Left kidney (tissue), 8 donors: ENCODE data around the gene EIF5. TPM values are rescaled to one million over a fixed set of nuclear protein-coding genes. Genes with fewer than 3 reads are reported as not detected.

Experiments used
- DNase-seq: peaks from one replicate; pipeline ENCODE4 v3.0.0-alpha.2; 2013
- long read RNA-seq, 8 donors: transcript quantifications; one replicate each; lab custom pipeline, GENCODE V29; 2026
- polyA plus RNA-seq: library from polyadenylated mRNA; unstranded; fragments of 120-200 nt; gene quantifications from one replicate; pipeline ENCODE4 v1.2.1, GENCODE V29; 2013; ENCODE audit not compliant: insufficient read length

The EIF5 gene
- 267 TPM for polyA plus RNA-seq
- long read RNA-seq, donor 1, full-length matches to known transcripts, result 19 of 121 reads
- long read RNA-seq, donor 1, partial matches to known transcripts, result 102 of 121 reads
- long read RNA-seq, donor 1, other reads (novel, unspliced or antisense), result 0 of 121 reads
- long read RNA-seq, donor 2, full-length matches to known transcripts, result 13 of 74 reads
- long read RNA-seq, donor 2, partial matches to known transcripts, result 61 of 74 reads
- long read RNA-seq, donor 2, other reads (novel, unspliced or antisense), result 0 of 74 reads
- long read RNA-seq, donor 3, full-length matches to known transcripts, result 12 of 20 reads
- long read RNA-seq, donor 3, partial matches to known transcripts, result 8 of 20 reads
- long read RNA-seq, donor 3, other reads (novel, unspliced or antisense), result 0 of 20 reads
- long read RNA-seq, donor 4, partial matches to known transcripts, result 0 of 3 reads
- long read RNA-seq, donor 4, other reads (novel, unspliced or antisense), result 0 of 3 reads
- long read RNA-seq, donor 5, full-length matches to known transcripts, result 36 of 93 reads
- long read RNA-seq, donor 5, partial matches to known transcripts, result 57 of 93 reads
- long read RNA-seq, donor 5, other reads (novel, unspliced or antisense), result 0 of 93 reads
- long read RNA-seq, donor 6, full-length matches to known transcripts, result 28 of 82 reads
- long read RNA-seq, donor 6, partial matches to known transcripts, result 54 of 82 reads
- long read RNA-seq, donor 6, other reads (novel, unspliced or antisense), result 0 of 82 reads
- long read RNA-seq, donor 7, full-length matches to known transcripts, result 28 of 106 reads
- long read RNA-seq, donor 7, partial matches to known transcripts, result 78 of 106 reads
- long read RNA-seq, donor 7, other reads (novel, unspliced or antisense), result 0 of 106 reads
- long read RNA-seq, donor 8, full-length matches to known transcripts, result 12 of 35 reads
- long read RNA-seq, donor 8, partial matches to known transcripts, result 23 of 35 reads
- long read RNA-seq, donor 8, other reads (novel, unspliced or antisense), result 0 of 35 reads

- peak; percentile 99 for DNase-seq
These were observed at the start of gene EIF5 for GRCh38 chr14:103333754-103334643. Gene EIF5 (plus strand): TSS chr14:103334237. CDS start chr14:103335861, 1,624 bp downstream.

DNA sequence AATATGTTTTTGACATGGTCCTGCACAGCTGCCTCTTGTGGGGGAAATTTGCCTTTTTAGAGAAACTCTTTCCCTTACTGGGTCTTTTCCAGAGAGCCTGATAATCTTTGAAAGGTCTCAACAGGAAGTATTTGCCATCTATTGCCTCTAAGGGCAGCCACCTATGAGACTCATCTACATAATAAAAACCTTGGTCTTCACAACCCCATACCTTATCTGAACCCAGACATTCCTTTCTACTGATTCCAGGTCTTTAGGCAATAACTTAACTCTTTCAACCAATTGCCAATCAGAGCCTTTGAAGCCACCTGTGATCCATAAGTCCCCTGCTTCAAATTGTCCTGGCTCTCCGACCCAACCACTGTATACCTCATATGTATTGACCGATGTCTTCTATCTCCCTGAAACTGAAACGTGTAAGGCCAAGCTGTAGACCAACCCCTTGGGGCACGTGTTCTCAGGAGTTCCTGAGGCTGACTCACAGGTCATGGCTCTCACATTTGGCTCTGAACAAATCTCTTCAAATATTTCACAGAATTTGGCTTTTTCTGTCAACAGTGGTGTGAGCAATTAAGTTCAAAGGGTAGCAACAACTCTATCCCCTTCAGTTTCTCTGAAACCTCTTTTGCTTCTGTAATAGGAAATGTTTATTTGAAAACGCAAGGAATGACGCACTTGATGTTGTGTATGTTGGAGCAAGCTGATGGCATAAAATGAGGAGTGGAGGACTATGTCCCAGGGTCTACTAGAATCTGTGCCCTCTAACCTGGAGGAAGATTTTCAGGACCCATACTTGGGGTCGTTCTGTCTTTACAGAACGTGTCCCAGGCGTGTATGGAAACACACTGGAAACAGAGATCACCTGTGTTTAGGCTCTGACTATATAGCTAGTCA is 49.2 kb upstream of the EIF5 start:
- no peak for DNase-seq

- no peak for DNase-seq
These were observed 47.6 kb upstream of the EIF5 start for GRCh38 chr14:103286460-103286859.

GRCh38 chr14:103286968-103287850 is 46.8 kb upstream of the EIF5 start:
- no peak for DNase-seq

- no peak for DNase-seq
These were observed 45.8 kb upstream of the EIF5 start for GRCh38 chr14:103288076-103288766.

DNA sequence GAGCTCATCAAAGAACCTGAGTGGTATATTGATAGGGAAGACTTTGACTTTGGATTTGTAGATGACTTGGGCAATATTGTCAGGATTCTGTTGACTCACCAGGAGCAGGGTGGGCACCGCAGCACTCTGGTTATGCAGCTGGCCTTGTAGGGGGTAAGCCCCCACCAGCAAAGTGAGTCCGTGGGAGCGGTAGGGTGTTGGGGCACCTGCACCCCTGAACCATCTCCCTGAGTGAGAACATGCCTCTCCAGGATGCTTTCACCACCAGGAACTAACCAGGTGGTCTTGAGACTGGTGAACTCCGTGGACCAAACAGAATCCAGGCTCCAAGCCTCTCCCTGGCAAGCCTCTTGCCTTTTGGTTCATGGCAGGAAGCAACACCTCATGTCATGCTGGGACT is 44.0 kb upstream of the EIF5 start:
- no peak for DNase-seq

DNA sequence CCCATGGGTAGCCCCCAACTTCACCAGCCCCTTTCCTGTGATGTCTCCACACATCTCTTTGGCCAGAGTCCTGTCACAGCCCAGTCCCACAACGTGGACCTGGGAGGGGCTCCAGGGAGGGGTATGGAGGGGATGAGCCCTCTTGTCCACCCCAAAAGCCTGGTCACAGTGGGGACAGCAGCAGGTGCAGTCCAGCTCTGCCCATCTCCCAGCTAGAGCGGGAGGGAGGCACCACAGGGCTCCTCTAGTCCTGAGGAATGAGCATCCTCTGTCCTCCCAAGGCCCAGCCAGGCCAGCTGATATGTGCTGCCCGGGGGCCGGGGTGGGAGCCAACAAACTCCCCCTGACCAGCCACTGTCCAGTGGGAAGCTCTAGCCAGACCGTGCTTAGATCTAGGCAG is 43.5 kb upstream of the EIF5 start:
- no peak for DNase-seq

DNA sequence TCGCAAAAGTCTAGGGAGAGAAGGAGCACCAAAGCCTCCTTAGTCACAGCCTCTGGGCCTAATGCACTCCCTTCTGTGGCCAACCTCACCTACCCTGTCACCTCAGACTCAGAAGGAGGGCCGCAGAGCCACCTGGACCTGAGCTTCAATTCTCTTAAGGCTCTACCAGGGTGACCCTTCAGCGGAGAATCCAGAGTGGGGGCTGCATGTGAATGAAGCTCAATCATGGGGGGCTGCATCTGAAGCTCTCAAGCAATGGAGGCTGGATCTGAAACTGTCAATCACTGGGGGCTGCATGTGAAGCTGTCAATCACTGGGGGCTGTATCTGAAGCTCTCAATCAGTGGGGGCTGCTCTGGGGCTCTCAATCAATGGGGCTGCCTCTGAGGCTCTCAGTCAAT is 43.1 kb upstream of the EIF5 start:
- no peak for DNase-seq

DNA sequence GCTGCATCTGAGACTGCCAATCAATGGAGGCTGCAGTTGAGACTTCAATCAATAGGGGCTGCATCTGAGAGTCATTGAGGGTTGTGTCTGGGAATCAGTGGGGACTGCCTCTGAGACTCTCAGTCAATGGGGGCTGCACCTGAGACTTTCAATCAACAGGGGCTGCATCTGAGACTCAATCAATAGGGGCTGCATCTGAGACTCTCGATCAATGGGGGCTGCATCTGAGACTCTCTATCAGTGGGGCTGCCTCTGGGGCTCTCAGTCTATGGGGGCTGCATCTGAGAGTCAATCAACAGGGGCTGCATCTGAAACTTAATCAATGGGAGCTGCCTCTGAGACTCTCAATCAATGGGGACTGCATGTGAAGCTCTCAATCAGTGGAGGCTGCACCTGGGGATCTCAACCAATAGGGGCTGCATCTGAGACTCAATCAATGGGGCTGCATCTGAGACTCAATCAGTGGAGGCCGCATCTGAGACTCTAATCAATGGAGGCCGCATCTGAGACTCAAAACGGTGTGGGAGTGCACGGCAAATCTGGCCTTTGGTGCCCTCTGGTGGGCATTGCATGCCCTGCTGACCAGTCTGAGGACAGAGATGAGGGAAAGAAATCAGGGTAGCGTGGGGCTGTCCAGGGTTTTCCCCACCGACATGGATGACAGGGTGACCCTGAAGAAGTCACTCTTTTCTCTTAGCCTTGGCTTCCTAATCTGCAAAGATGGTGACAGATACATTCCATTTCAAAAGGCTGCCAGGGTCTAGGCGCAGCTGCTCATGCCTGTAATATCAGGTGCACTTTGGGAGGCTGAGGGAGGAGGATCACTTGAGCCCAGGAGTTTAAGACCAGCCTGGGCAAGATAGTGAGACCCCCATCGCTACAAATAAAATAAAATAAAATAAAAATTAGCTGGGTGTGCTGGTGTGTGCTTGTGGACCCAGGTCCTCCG is 41.3 kb upstream of the EIF5 start:
- DNase-seq, result peak; percentile 53

DNA sequence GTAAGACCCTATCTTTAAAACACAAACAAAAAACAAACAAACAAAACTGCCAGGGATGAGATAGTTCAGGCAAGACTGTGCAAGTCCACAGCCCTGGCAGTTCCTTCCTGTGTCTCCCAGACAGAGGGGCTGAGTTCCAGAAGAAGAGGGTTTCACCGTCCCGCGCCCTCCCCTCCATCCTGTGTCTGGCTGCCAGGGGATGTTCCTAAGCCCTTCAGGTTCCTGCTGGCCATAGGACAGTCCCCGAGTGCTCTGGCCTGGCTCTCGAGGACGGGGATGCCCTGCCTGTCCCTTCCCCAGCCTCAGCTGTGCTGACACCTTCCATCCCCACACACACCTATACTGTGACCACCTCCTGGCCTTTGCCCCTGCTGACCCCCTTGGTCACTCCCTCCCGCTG is 40.6 kb upstream of the EIF5 start:
- no peak for DNase-seq

- no peak for DNase-seq
These were observed 39.9 kb upstream of the EIF5 start for GRCh38 chr14:103294091-103294490.

- DNase-seq, result no peak
These were observed 38.0 kb upstream of the EIF5 start for GRCh38 chr14:103296007-103296406.

DNA sequence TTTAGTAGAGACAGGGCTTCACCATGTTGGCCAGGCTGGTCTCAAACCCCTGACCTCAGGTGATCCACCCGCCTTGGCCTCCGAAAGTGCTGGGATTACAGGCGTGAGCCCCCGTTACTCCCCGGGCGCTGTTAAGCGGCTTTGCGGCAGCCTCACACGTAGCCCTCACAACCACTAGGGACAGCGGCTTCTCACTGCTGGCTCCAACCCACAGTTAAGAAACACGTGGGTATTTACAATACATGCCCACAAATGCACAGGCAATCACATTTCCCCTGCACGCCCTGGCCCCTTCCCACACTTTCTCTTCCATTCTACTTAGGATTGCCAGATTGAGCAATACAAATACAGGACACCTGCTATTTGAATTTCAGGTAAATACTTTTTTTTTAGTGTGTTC is 37.0 kb upstream of the EIF5 start:
- DNase-seq, result no peak

GRCh38 chr14:103298620-103299019 is 35.4 kb upstream of the EIF5 start:
- DNase-seq, result no peak

DNA sequence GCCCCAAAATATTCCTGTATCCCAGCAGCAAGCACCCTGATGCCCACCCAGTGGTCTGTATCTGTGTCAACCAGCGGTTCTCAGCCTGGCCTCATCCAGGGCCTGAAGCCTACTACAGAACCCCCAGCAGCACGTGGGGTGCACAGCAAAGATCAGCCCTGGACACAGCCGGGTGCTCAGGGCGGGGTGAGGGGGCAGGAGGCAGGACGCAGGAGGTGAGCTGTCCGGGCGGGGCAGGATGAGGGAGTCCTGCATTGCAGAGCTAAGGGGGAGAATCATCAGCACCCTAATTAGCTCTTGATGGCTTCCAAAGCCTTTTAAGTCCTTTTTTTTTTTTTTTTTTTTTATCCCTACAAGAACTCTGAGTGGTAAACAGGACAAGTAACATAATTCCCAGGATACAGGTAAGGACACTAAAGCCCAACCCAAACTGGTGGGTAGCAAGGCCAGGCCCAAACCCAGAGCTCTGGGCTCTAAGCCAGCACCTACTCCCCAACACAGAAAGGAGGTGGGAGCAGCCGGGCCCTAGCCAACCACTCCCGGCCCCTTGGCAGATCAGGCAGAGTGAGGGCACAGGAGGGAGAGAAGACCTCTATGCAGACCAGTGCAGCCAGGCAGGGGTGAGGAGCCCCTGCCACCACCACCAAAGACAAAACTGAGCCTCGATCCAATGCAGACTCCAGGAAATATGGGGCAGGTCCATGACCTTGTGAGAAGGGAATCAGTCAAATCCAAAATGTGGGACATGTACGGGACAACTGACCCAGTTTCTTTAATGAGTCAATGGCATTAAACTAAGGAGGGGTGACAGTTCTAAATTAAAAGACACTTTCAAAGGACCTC is 32.3 kb upstream of the EIF5 start:
- no peak for DNase-seq

DNA sequence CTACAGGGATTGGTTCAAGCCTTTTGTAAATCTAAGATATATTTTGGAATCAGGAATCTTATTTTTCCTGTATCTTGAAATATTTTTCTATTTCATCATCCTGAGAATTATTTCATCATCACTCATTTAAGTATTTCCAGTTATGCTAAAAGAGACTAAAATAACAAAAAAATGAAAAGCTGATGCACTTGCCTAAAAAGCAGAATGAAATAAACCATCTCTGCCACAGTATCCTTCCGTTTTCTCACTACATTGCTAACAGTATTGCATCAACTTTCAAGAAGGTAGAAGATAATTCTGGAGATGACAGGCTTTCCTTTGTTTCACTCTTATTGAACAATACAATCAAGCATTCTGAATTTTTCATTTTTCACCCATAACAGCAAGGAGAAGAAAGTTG is 31.1 kb upstream of the EIF5 start:
- DNase-seq, result no peak

- no peak for DNase-seq
These were observed 29.3 kb upstream of the EIF5 start for GRCh38 chr14:103304706-103305105.
